K562 (cell line): ENCODE measurements around the gene ACSBG1. TPM values are rescaled to one million over a fixed set of nuclear protein-coding genes. Genes with fewer than 3 reads are reported as not detected.

Experiments used
- ATAC-seq: fragments of 200-7000 bp; cut with Tn5 transposase; 3 replicates; pipeline ENCODE4 v1.9.1; 2020; ENCODE audit warnings: moderate library complexity
- BruUV-seq: library from RNA; stranded (reverse); fragments of 400-500 nt; replicated peaks from 2 replicates; lab custom pipeline; 2021; lab: Mats Ljungman, UMichigan
- CTCF ChIA-PET: fragments of 300-600 bp; formaldehyde crosslinking; extraction: SDS; loops from one replicate; lab custom pipeline; 2021; ENCODE audit warnings: low intra/inter-chr PET ratio; lab: Yijun Ruan, JAX
- POLR2A ChIA-PET: fragments of 300-600, 350-650 bp; sonication (Branson Sonifier 250); formaldehyde crosslinking; extraction: SDS; loops from one replicate; lab custom pipeline; 2021; ENCODE audit warnings: antibody characterized with exemption, inconsistent platforms; lab: Yijun Ruan, JAX
- DNase-seq, 4 experiments: peaks; one replicate each; pipeline versions ENCODE4 v3.0.0 to v3.0.0-alpha.2; 2011 to 2018; ENCODE audit warnings: low spot score in 3 of 4, mixed read lengths in 3 of 4; ENCODE audit errors: extremely low read depth in 1 of 4
- FAIRE-seq: peaks from 2 replicates; lab custom pipeline; 2011; peaks lifted over from hg19 to GRCh38; lab: Jason Lieb, UNC
- H2AFZ ChIP-seq: 2 replicates; pipeline ENCODE4 v1.6.0; 2011; ENCODE audit warnings: low read depth, low read length, control low read depth, inconsistent platforms
- H3K27ac ChIP-seq: fragments of 200-600 bp; 3 replicates; pipeline ENCODE4 v1.8.0; 2011; ENCODE audit warnings: low read depth, mild to moderate bottlenecking, control low read depth, inconsistent platforms, low read length, moderate library complexity, mixed read lengths; ENCODE audit errors: extremely low read depth
- H3K27me3 ChIP-seq, 2 experiments: fragments of 300-600 bp in 1 of 2; 2 replicates in 1 of 2; 3 replicates in 1 of 2; pipeline versions ENCODE4 v1.6.0 to v1.8.0; 2011; ENCODE audit warnings: inconsistent platforms in 2 of 2, low read length in 2 of 2, mild to moderate bottlenecking in 1 of 2, mixed read lengths in 1 of 2, moderate library complexity in 1 of 2; ENCODE audit not compliant: control insufficient read depth in 2 of 2, insufficient read depth in 2 of 2
- H3K36me3 ChIP-seq: fragments of 300-600 bp; 3 replicates; pipeline ENCODE4 v1.8.0; 2011; ENCODE audit warnings: mild to moderate bottlenecking, low read length, inconsistent platforms; ENCODE audit not compliant: control insufficient read depth, insufficient read depth
- H3K4me1 ChIP-seq, 2 experiments: fragments of 200-600 bp in 1 of 2; replicated peaks in 1 of 2; 2 replicates in 1 of 2; 3 replicates in 1 of 2; pipeline versions ENCODE4 v1.5.1 to v1.8.0; 2011; ENCODE audit warnings: inconsistent platforms in 2 of 2, low read length in 2 of 2, mild to moderate bottlenecking in 1 of 2, mixed read lengths in 1 of 2, moderate library complexity in 1 of 2; ENCODE audit not compliant: control insufficient read depth in 2 of 2, insufficient read depth in 2 of 2
- H3K4me2 ChIP-seq: 2 replicates; pipeline ENCODE4 v1.6.1; 2011; ENCODE audit warnings: low read length, control low read depth, inconsistent platforms, mixed read lengths; ENCODE audit not compliant: insufficient read depth
- H3K4me3 ChIP-seq: fragments of 200-600 bp; sonication (generic), shearing (Covaris generic); 2 replicates; pipeline ENCODE4 v1.5.1; 2016; ENCODE audit warnings: control low read depth, inconsistent platforms
- H3K79me2 ChIP-seq: fragments of 200-600 bp; 3 replicates; pipeline ENCODE4 v1.8.0; 2011; ENCODE audit warnings: low read length, inconsistent platforms; ENCODE audit not compliant: control insufficient read depth, insufficient read depth
- H3K9ac ChIP-seq, 2 experiments: 2 replicates each; pipeline versions ENCODE4 v1.6.0 to v1.6.1; 2011; ENCODE audit warnings: low read depth in 2 of 2, low read length in 2 of 2, control low read depth in 1 of 2, inconsistent platforms in 1 of 2, mild to moderate bottlenecking in 1 of 2, mixed read lengths in 1 of 2; ENCODE audit not compliant: insufficient read depth in 1 of 2
- H3K9me1 ChIP-seq: one replicate; pipeline ENCODE4 v1.6.0; 2011; ENCODE audit warnings: inconsistent platforms, mild to moderate bottlenecking, low read length, moderate library complexity; ENCODE audit not compliant: control insufficient read depth, insufficient read depth
- H3K9me3 ChIP-seq: replicated peaks from 2 replicates; pipeline ENCODE4 v1.5.1; 2011; ENCODE audit warnings: low read depth, low read length, inconsistent platforms; ENCODE audit not compliant: control insufficient read depth, insufficient read depth
- H4K20me1 ChIP-seq: replicated peaks from 2 replicates; pipeline ENCODE4 v1.6.1; 2011; ENCODE audit warnings: low read length, inconsistent platforms, mixed read lengths; ENCODE audit not compliant: control insufficient read depth, insufficient read depth
- ADNP ChIP-seq: fragments of 200-800 bp; sonication (Bioruptor generic); IDR thresholded peaks from 2 replicates; pipeline ENCODE4 v1.6.1; 2016; ENCODE audit warnings: missing genetic modification characterization, missing compliant biosample characterization
- CBX1 ChIP-seq: sonication (generic); IDR thresholded peaks from 2 replicates; pipeline ENCODE4 v1.6.1; 2016; ENCODE audit warnings: antibody characterized with exemption, low read depth, mild to moderate bottlenecking
- DIDO1 ChIP-seq: fragments of 450-650 bp; IDR thresholded peaks from 2 replicates; pipeline ENCODE4 v1.6.1; 2016; ENCODE audit warnings: low read depth, missing biosample characterization, missing genetic modification characterization
- EZH2 ChIP-seq: IDR thresholded peaks from 2 replicates; pipeline ENCODE4 v1.6.1; 2012; ENCODE audit warnings: low read depth, mild to moderate bottlenecking, inconsistent platforms, low read length, borderline replicate concordance
- GABPB2 ChIP-seq: fragments of 250-450 bp; sonication (Bioruptor Pico); conservative IDR thresholded peaks from 2 replicates; pipeline ENCODE4 v1.5.1; 2021; ENCODE audit warnings: mild to moderate bottlenecking
- HOMEZ ChIP-seq: fragments of 250-450 bp; sonication (Bioruptor Pico); IDR thresholded peaks from 2 replicates; pipeline ENCODE4 v1.4.0; 2020; ENCODE audit warnings: mild to moderate bottlenecking, moderate library complexity
- MCM5 ChIP-seq: fragments of 450-650 bp; IDR thresholded peaks from 2 replicates; pipeline ENCODE4 v1.6.1; 2016; ENCODE audit warnings: low read depth
- NBN ChIP-seq: fragments of 450-650 bp; IDR thresholded peaks from 2 replicates; pipeline ENCODE4 v1.6.1; 2016; ENCODE audit warnings: low read depth, mild to moderate bottlenecking
- RCOR1 ChIP-seq, 2 experiments: IDR thresholded peaks; 2 replicates each; pipeline ENCODE4 v1.6.1; 2012; ENCODE audit warnings: low read depth in 2 of 2, low read length in 2 of 2, borderline replicate concordance in 1 of 2, improper control_type of control experiment in 1 of 2
- UBTF ChIP-seq, 2 experiments: IDR thresholded peaks; 2 replicates each; pipeline ENCODE4 v1.6.1; 2012; ENCODE audit warnings: improper control_type of control experiment in 2 of 2, low read depth in 2 of 2, low read length in 2 of 2, borderline replicate concordance in 1 of 2
- USF2 ChIP-seq: sonication (generic); formaldehyde crosslinking; IDR thresholded peaks from 2 replicates; pipeline ENCODE4 v1.5.0; 2020; ENCODE audit warnings: missing genetic modification reagents
- ZBTB43 ChIP-seq: sonication (generic); formaldehyde crosslinking; IDR thresholded peaks from 2 replicates; pipeline ENCODE4 v1.8.0; 2023; ENCODE audit warnings: mild to moderate bottlenecking, missing genetic modification reagents
- WGBS: fragments of 100-300 bp; shearing (Covaris generic); methylation state at CpG from one replicate; pipeline ENCODE4 v1.1.6; 2016; ENCODE audit warnings: low coverage, mixed read lengths; ENCODE audit not compliant: insufficient coverage; ENCODE audit errors: missing lambda C conversion rate; 5-methylcytosine and 5-hydroxymethylcytosine counted together
- in situ Hi-C: fragments of 300-500 bp; cut with MboI; formaldehyde crosslinking; loops from 4 replicates; pipeline ENCODE4 v1.15.0; 2018; ENCODE audit warnings: inconsistent platforms, mixed read lengths
- intact Hi-C: fragments of 100-400 bp; cut with micrococcal nuclease; formaldehyde crosslinking; loops from 2 replicates; pipeline ENCODE4 v1.14.2; 2022
- polyA plus RNA-seq, 8 experiments: library from polyadenylated mRNA; depleted of rRNA in 4 of 8; stranded (reverse) in 5 of 8; unstranded in 3 of 8; fragments of >200 nt; fragmentation: Nextera tagmentation in 2 of 8; fragmentation: Illumina TruSeq in 1 of 8; extraction: Ambion mirVana in 2 of 8; extraction: Trizol in 1 of 8; gene quantifications; 2 replicates each; pipeline versions ENCODE4 v1.2.1 to v1.2.3, GENCODE V29; 2011 to 2014; ENCODE audit warnings: inconsistent platforms in 1 of 8, missing spikeins in 1 of 8
- total RNA-seq, 7 experiments: library from RNA; depleted of rRNA in 6 of 7; stranded (reverse); fragments of >200 nt in 6 of 7; fragmentation: Illumina TruSeq in 2 of 7; extraction: Trizol in 2 of 7; gene quantifications; 2 replicates each; pipeline versions ENCODE4 v1.2.1 to v1.2.3, GENCODE V29; 2011 to 2021; ENCODE audit warnings: low replicate concordance in 1 of 7

The ACSBG1 gene
- total and polyA plus RNA-seq, 9 of the 15 experiments (the other 6 are each of a cell fraction or from before 2014, with no cell fraction given), result 0.36 to 6.4 (median 2.5) TPM

- TF ChIP-seq HOMEZ (CRISPR knock-in tag), result no peak
- no peak for TF ChIP-seq GABPB2 (CRISPR knock-in tag)
- TF ChIP-seq NBN, result no peak
These were observed 103.7 kb downstream of the ACSBG1 start (continued) for GRCh38 chr15:78130466-78131294.

- H3K9me1 ChIP-seq, result peaks cover 4% of the 10 kb centered on the region
- no peak overlapping the region for H2AFZ ChIP-seq
- intact Hi-C loops (loop anchor here (2.0 to 5.0 kb wide), 2 partner anchors 65 to 112 kb away; no protein-coding TSS in a partner anchor), in situ Hi-C loops (no loop called here)
- H3K4me1 ChIP-seq, result peaks cover 25 to 31% of the 10 kb centered on the region in 2 experiments
- BruUV-seq, result no TSS peak
- DNase-seq, result no peak
- ChIA-PET CTCF (interaction anchor here (1.3 to 1.8 kb wide), 2 partner anchors 66 to 111 kb away, joined by 3 to 10 read pairs; no protein-coding TSS in a partner anchor), POLR2A (interaction anchor here (0.6 kb wide), 1 partner anchor 271 kb away, joined by 3 read pairs; no protein-coding TSS in a partner anchor)
- H3K79me2 ChIP-seq, result peaks cover 9% of the 10 kb centered on the region; the same call in 2 of the 3 replicates
- no peak overlapping the region for H3K27ac ChIP-seq
- H3K4me3 ChIP-seq, result no peak overlapping the region
- H3K4me2 ChIP-seq, result no peak overlapping the region; the same call in 1 of the 2 replicates
- no peaks in the 10 kb centered on the region for H3K36me3 ChIP-seq
- FAIRE-seq, result no peak
- H3K9ac ChIP-seq, result peak overlapping the region in 1 of 2 experiments; percentile 99; a peak in 1 of 4 replicates
- no peak for ATAC-seq
- peaks cover 9% of the 10 kb centered on the region; the same call in 1 of the 2 replicates for H4K20me1 ChIP-seq
- no peaks in the 10 kb centered on the region for H3K9me3 ChIP-seq
- H3K27me3 ChIP-seq, result no peaks in the 10 kb centered on the region
- 59% methylated on average over 5 of the region's 5 CpGs for WGBS
- TF ChIP-seq DIDO1 (tag), result no peak
- TF ChIP-seq CBX1, result 0 out of 2 replicates have a peak, but pooled peaks have one; percentile 58
- no peak for TF ChIP-seq USF2 (CRISPR knock-in tag)
- no peak for TF ChIP-seq MCM5
- peak; percentile 84 for TF ChIP-seq ADNP (tag)
- TF ChIP-seq EZH2, result no peak
- TF ChIP-seq ZBTB43 (CRISPR knock-in tag), result no peak
- TF ChIP-seq RCOR1 (IDR thresholded peaks at IDR 0.05; ENCODE audit: borderline replicate concordance in 1 of 2, low read depth in 2 of 2, low read length in 2 of 2), result peak in 1 of 2 experiments; percentile 57; a peak in 1 of 4 replicates
- TF ChIP-seq UBTF (IDR thresholded peaks at IDR 0.05; ENCODE audit: borderline replicate concordance in 1 of 2, low read depth in 2 of 2, low read length in 2 of 2), result no peak
These were observed 104.5 kb downstream of the ACSBG1 start for GRCh38 chr15:78129751-78130287.
